ENCODE results near the gene LRRC32.

Gene LRRC32

GRCh38 chr11:76680518-76681425 lies 10.2 kb upstream of the LRRC32 start:
- DNase-seq (ENCODE audit: low spot score), result peak; percentile 50

- DNase-seq (ENCODE audit: low spot score), result no peak
Observed at GRCh38 chr11:76678321-76678720, 7.8 kb upstream of the LRRC32 start.

- no peak for DNase-seq (ENCODE audit: low spot score)
Observed at GRCh38 chr11:76677458-76677765, 6.9 kb upstream of the LRRC32 start.

- DNase-seq (ENCODE audit: low spot score), result no peak
Observed at GRCh38 chr11:76676636-76677457, 6.3 kb upstream of the LRRC32 start.

- DNase-seq (ENCODE audit: low spot score), result no peak
Observed at GRCh38 chr11:76674517-76675400, 4.2 kb upstream of the LRRC32 start.

GRCh38 chr11:76673176-76674142 lies 2.9 kb upstream of the LRRC32 start:
- DNase-seq (ENCODE audit: low spot score), result no peak

GRCh38 chr11:76672431-76673175 lies 2.1 kb upstream of the LRRC32 start:
- DNase-seq (ENCODE audit: low spot score), result peak; percentile 24

- DNase-seq (ENCODE audit: low spot score), result no peak
Observed at GRCh38 chr11:76671626-76672309, 1.2 kb upstream of the LRRC32 start.

- DNase-seq (ENCODE audit: low spot score), result no peak
Observed at GRCh38 chr11:76671237-76671592, 668 bp upstream of the LRRC32 start.

GRCh38 chr11:76669901-76670484 lies 554 bp downstream of the LRRC32 start:
- no peak for DNase-seq (ENCODE audit: low spot score)

- no peak for DNase-seq (ENCODE audit: low spot score)
Observed at GRCh38 chr11:76668362-76669155, 2.0 kb downstream of the LRRC32 start.

GRCh38 chr11:76667856-76668255 lies 2.7 kb downstream of the LRRC32 start:
- DNase-seq (ENCODE audit: low spot score), result no peak

- DNase-seq (ENCODE audit: low spot score), result no peak
Observed at GRCh38 chr11:76667271-76667818, 3.2 kb downstream of the LRRC32 start.

- DNase-seq (ENCODE audit: low spot score), result no peak
Observed at GRCh38 chr11:76666830-76667229, 3.7 kb downstream of the LRRC32 start.

GRCh38 chr11:76666408-76666807 lies 4.1 kb downstream of the LRRC32 start:
- no peak for DNase-seq (ENCODE audit: low spot score)

GRCh38 chr11:76665921-76666351 lies 4.6 kb downstream of the LRRC32 start:
- DNase-seq (ENCODE audit: low spot score), result no peak

GRCh38 chr11:76665172-76665571 lies 5.4 kb downstream of the LRRC32 start:
- DNase-seq (ENCODE audit: low spot score), result no peak

- peak; percentile 28 for DNase-seq (ENCODE audit: low spot score)
Observed at GRCh38 chr11:76664578-76665061, 5.9 kb downstream of the LRRC32 start.

Measured in CD4-positive, alpha-beta T cell treated with Interleukin-6 at 100 ng/mL for 8 hours (primary cell).